Neural cell (in vitro differentiated cells): Measurements from ENCODE around the gene KDM4D.

Experiments
- EP300 ChIP-seq: fragments of 450-650 bp; conservative IDR thresholded peaks from 2 replicates; pipeline ENCODE4 v1.6.1; 2014; ENCODE audit warnings: antibody characterized with exemption, mild to moderate bottlenecking, moderate library complexity; ENCODE audit not compliant: poor library complexity, severe bottlenecking
- EZH2 ChIP-seq: fragments of 200-600, 300-800 bp; shearing (Covaris generic), sonication (generic); IDR thresholded peaks from 2 replicates; pipeline ENCODE4 v1.6.1; 2014; ENCODE audit warnings: antibody characterized with exemption, low read length, borderline replicate concordance, mild to moderate bottlenecking; ENCODE audit not compliant: insufficient read depth, poor library complexity, severe bottlenecking
- POLR2AphosphoS5 ChIP-seq: IDR thresholded peaks from 2 replicates; pipeline ENCODE4 v1.6.1; 2012
- TAF1 ChIP-seq: IDR thresholded peaks from 2 replicates; pipeline ENCODE4 v1.6.1; 2012; ENCODE audit warnings: low read depth

DNA sequence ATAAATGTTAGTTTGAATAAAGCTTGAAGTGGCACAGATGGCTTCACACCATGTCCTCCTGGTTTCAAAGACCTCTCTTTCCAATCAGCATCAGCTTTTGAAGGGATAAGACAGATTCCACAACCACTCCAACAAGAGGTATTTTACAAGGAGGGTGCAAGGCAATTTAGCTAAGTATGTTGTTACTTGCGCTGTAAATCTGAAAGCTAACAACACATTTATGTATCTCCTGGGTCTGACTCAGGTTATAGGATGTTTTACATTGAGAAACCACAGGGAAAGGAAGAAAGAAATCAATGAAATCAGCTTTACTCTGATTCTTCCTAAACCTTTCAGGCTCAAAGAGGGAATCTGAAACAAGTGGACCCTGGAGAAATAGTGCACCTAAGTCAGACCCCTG is 12.3 kb upstream of the KDM4D start:
- no peak for TF ChIP-seq EZH2
- TF ChIP-seq EP300: no peak
- TF ChIP-seq TAF1: no peak
- TF ChIP-seq POLR2AphosphoS5: no peak
